Kidney capillary endothelial cell (primary cell): Measurements from ENCODE around the gene XRCC1.
"Not testable (repeated sequence)": the region's sequence is repeated elsewhere in the genome, so short reads cannot be mapped to it uniquely, and the experiment has no call there.

Experiments
- DNase-seq: peaks from one replicate; pipeline ENCODE4 v3.0.0-alpha.2; 2018; ENCODE audit warnings: low spot score

The XRCC1 gene

DNA sequence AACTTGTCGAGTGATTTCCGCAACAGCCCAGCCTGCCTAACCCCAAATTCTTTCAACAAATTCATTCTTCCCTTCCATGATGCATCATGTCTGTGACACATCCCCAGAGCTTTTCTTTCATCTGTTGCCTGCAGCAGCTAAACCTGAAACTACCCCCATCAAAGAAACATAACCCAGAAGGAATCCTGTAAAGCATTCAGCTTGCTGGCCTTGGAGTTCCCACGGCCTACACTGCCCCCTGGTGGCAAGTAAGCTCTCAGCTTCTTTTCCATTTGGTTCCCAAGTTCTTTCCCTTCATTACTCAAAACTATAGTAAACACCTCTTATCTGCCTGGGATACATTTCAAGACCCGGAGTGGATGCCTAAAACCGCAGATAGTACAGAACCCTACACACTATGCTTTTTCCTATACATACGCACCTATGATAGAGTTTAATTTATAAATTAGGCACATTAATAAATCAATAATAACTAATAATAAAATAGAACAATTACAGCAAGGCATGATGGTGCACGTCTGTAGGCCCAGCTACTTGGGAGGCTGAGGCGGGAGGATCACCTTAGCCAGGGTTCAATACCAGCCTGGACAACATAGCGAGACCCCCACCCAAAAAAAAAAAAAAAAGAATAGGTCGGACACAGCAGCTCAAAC lies 55.8 kb downstream of the XRCC1 start:
- DNase-seq, result peak; percentile 83

DNA sequence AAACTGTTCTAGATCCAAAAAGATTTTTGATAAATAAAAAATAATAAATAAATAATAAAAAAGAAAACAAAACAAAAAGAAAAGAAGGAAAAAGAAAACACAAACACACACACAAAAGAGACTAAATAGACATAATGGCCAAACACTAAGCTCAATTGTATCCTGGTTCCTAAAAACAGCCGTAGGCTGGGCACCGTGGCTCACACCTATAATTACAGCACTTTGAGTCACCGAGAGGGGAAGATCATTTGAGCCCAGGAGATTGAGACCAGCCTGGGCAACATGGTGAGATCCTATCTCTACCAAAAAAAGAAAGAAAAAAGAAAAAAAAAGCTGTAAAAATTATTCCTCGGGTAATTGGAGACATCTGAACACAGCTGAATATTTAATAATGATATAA lies 57.3 kb downstream of the XRCC1 start:
- DNase-seq, result no peak

DNA sequence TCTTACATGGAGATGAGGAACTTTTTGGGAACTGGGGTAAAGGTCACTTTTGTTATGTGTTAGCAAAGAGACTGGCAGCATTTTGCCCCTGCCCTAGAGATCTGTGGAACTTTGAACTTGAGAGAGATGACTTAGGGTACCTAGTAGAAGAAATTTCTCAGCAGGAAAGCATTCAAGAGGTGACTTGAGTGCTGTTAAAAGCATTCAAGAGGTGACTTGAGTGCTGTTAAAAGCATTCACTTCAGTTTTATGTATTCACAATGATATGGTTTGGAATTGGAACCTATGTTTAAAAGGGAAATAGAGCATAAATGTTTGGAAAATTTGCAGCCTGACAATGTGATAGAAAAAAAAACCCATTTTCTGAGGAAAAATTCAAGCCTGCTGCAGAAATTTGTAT lies 62.9 kb downstream of the XRCC1 start:
- not testable (repeated sequence) for DNase-seq

DNA sequence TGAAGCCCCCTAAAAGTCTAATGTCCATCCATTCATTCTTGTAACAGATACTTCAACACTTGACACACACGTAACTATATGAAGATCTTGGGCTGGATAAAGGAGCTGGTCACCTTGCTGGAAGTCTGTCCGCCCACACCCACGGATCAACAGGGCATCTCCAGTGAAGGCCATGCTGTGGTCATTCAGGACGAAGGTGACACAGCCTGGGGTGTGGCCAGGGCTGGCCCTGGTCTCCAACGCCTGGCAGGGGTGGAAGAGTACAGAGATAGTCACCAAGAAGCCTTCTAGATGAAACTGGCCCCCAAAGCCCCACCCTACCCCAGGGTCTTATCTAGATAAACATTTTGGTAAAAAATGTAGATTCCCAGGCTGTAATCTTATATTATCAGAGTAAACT lies 64.0 kb downstream of the XRCC1 start:
- no peak for DNase-seq

DNA sequence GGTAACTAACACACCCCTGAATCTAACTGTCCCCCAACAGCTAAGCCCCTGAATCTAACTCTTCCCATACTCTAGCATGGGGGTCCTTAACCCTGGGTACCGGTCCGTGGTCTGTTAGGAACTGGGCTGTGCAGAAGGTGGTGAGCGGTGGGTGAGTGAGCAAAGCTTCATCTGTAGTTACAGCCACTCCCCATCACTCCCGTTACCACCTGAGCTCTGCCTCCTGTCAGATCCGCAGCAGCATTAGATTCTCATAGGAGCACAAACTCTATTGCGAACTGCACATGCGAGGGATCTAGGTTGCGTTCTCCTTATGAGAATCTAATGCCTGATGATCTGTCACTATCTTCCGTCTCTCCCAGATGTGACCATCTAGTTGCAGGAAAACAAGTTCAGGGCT lies 64.6 kb downstream of the XRCC1 start:
- DNase-seq, result no peak

DNA sequence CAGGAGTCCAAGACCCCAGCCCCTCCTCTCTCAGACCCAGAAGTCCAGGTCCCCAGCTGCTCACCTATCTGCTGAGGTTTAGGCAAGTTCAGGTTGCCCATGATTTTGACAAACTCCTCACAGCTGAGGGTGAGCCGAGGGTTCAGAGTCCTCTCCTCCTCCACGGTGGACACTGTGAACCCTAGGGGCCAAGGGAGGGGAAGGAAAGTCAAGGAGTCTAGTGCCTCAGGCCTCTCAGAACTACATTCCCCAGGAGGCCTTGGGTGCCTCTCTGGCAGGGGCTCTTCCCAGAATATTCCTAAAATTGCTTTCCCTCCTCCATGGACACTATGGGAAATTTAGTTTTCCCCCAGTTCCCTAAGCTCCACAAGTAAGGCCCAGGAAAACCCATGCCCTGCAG lies 67.4 kb downstream of the XRCC1 start:
- no peak for DNase-seq

DNA sequence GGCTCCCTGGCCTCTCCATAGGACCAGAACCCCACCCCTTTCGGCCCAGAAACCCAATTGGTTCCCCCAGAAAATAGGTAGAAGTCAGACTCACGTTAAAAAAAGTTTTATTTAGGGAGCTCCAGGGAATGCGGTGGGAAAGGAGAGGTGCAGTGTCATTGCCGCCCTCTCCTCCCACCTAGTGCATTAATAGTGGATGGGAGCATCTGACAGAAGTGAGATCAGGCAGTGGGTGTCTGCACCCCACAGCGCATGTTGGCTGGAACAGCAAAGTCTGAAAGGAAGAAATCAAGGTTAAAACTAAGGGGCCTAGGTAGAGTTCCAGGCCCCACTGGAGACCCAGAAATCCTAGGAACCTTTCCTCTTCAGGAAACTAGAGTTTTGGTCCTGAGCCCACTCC lies 68.7 kb downstream of the XRCC1 start:
- DNase-seq, result no peak

DNA sequence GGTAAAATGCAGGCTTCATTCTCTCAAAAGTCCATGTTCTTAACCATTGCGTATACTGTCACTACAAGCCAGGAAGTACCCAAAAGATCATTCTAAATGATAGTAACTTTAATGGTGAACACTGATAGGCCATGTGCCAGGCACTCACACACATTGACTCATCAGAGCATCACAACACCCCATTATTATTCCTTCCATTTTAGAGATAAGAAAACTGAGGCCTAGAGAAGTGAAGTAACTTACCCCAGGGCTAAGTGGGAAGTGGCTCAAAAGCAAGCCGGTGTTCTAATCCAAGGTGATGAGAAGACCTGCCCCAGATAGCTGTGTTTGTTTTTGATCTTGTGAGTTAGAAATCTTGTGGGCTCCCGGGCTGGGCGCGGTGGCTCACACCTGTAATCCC lies 69.4 kb downstream of the XRCC1 start:
- no peak for DNase-seq

DNA sequence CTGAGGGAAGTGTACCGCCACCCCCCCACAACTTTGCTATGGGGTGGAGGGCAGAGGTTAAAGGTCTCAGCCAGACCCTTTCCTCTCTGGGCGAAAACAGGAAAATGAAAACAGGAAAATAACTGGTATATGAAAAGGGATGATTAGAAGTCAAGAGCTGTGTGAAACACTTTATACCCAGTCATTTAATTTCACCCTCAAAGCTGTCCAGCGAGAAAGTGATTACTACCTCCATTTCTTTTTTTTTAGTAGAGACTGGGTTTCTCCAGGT lies 70.2 kb downstream of the XRCC1 start:
- no peak for DNase-seq

DNA sequence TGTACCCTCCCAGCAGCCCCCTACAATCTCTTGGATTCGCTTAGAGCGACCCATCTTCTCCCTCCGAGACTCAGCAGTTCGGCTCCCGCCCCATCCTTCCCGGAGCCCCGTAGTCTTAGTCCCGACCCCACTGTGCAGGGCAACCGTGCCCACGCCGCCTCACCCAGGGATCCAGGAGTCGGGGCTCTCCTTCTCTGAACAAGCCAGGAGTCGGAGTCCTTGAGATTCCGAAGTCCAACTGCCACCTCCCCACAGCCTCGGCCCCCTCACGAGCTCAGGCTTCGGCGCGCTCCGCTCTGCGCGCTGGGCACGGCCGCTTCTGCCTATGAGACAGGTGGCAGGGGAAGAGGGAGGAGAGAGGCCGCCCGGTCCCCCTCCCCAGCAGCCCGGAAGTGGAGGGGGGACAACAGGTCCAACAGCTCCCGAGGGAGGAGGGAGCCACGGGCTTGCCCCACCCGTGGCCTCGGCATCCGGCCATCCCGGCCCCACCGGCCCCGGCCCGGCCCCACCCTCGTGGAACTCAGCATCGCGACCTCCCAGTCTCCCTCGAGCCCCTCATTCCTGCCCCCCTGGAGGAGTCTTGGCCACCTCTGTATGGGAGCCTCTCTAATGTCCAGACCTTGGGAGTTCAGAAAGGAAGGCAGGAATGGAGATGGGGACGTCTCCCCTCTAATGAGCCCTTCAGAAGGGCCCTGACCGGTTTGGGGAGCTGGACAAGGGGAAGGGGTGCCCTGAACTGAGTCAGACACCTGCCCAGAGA lies 70.7 kb downstream of the XRCC1 start, which contains the start of gene PHLDB3:
TSS of gene PHLDB3 (minus strand) at position 321 of the 760 bp plus-strand sequence. CDS start 628 bp downstream, outside the sequence.
- DNase-seq, result no peak

DNA sequence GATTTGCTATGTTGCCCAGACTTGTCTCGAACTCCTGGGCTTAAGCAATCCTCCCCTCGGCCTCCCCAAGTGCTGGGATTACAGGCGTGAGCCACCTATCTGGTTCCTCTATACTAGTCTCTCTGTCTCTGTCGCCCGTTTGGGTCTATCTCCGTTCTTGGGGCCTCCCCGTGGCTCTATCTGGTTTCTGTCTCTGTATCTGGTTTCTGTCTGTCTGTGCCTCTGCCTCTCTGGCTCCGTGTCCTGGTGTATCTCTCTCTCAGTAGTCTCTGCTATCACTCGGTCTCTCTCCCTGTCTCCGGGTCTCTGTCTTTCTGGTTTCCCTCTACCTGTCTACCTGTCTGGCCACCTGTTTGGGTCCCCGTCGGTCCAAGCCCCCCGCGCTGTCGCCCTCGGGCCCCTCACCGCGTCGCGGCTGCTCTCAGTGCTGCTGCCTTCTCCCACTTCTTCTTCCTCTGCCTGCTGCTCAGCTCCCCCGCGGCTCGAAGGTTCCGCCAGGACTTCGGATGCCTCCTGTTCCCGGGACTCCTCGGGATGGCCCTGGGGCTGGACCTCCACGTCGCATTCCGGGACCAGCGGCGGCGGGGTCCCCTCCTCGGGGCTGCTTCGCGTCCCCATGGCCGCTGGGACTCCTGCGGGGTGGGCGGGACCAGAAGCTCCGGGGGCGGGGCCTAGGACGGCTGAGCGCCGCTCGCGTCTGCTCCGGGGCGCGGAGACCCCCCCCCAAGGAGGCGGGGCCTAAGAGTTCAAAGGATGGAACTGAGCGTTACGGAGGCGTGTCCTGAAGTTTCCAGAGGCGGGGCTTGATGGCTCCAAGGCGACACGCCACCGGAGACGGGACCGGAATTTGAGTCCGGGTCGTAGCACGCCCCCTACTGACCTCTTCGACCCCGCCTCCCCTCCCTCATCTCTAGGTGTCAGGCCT lies 71.6 kb downstream of the XRCC1 start:
- DNase-seq, result peak; percentile 71

DNA sequence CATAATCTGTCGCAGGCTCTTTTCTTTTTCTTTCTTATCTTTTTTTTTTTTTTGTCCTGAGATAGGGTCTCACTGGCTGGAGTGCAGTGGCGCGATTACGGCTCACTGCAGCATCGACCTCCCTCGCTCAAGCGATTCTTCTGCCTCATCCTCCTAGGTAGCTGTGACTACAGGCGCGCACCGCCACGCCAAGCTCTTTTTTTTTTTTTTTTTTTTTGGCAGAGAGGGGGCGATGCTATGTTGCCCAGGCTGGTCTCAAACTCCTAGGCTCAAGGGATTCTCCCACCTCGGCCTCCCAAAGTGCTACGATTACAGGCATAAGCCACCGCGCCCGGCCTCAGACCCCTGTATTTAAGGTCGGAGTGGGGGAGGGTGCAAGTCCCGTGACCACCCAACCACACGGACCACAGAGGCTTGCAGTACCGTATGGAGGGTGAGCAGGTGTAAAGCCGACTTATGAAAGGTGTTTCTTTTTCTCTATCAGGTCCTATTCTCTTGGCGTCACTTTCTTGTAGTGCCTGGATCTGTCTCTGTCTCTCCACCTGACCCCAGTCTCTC lies 72.8 kb downstream of the XRCC1 start:
- DNase-seq, result no peak

DNA sequence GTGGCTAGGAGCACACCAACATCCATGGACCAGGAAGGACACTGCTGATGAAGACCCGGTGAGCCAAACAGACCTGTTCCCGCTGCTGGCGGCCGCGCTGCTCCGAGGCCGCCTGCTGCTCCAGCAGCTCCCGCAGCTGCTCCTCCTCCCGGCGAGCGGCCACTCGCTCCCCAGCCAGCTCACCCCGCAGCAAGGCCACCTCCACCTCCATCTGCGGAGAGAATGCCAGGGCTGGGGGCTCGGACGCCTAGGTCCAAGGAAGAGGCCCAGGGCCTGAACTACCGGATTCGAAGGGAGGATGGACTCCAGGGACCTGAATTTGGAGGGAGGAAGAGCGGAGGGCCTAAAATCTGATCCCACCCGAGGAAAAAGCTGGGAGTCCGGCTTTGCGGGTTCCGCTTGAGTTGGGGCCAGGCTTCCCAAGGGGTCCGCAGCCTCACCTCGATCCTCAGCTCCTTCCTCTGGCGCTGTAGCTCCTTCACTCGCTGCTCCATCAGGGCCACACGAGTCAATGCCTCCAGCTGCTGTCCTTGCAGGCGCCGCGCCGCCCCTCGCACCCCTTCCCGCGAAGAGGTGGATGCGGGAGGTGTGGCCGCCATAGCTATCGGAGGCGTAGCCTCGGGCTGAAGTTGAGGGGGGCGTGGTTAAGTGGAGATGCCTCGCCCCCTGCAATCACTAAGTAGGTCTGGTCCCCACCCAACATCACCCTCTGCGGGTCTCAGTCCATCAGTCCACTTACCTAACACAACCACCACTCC lies 73.5 kb downstream of the XRCC1 start:
- DNase-seq, result no peak

DNA sequence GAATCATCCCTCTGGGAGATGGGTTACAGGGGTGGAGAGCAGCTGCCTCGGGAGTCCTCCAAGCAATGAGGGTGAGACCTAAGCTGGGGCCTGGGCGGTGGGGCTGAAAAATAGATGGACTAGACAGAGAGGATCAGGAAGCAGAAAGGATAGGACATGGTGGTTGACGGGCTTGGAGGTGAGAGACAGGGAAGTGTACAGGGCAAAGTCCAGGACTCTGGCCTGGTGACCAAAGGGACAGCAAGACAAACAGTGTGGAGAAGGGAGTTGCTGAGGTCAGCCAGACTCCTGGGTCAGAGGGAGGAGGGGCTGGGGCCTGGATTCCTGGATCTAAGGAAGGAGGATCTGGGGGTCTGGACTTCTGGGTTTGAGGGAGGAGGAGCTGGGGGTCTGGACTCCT lies 76.3 kb downstream of the XRCC1 start:
- DNase-seq, result no peak

DNA sequence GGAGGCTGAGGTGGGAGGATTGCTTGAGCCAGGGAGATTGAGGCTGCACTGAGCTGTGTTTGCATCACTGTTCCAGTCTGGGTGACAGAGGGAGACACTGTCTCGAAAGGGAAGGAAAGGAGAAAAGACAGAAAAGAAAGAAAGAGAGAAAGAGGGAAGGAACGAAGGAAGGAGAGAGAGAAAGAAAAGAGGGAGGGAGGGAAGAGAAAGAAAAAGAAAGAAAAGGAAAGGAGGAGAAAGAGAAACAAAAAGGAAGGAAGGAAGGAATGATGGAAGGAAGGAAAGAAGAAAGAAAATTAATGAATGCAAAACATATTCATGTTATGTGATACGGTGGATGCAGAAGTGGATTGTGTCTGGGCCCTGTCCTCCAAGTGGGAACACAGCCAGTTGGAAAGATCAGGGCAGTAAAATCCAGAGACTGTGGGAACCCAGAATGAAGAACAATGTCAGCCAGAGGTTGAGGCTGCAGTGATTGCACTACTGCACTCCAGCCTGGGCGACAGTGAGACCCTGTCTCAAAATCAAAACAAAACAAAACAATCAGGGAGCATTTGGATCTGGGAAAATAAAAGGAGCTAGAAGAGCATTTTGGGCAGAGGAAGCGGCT lies 77.0 kb downstream of the XRCC1 start:
- no peak for DNase-seq

DNA sequence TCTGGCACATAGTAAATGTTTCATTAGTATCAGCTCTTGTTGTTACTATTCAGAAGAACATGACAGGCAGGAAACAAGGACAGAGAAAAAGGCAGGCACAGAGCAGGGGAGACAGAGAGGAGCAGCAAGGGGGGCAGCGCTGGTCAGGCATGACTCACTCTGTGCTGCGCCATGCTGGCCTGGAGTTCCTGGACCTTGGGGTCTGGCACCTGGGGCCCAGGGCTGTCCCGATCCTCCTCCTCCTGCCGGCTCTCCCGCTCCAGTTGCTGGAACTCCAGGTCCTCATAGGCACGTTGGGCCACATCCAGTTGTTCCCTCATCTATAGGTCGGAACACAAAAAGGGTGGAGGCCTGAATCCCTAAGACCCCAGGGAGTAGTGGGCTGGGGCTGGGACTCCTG lies 78.4 kb downstream of the XRCC1 start:
- no peak for DNase-seq

DNA sequence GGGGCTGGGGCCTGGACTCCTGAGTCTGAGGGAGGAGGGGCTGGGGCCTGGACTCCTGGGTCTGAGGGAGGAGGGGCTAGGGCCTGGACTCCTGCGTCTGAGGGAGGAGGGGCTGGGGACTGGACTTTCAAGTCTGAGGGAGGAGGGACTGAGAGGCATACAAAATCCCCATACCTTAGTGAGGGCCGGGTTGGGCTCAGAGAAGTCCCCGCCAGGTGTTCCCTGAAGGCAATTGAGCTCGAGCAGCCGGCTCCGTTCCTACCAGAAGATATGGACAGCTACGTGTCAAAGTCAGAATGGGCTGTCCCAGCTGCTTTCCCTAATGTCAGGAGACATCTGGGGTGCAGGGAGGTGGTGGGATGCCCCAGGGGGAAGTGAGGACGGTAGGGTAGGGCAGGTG lies 80.2 kb downstream of the XRCC1 start:
- no peak for DNase-seq
